ENCODE data around the gene AVP. TPM values are rescaled to one million over a fixed set of nuclear protein-coding genes. Genes with fewer than 3 reads are reported as not detected.

The AVP gene
- total and polyA plus RNA-seq, 2 of the 13 experiments (the other 11 are each of a cell fraction or from before 2014, with no cell fraction given), result 0.12 TPM; not detected in 1

DNA sequence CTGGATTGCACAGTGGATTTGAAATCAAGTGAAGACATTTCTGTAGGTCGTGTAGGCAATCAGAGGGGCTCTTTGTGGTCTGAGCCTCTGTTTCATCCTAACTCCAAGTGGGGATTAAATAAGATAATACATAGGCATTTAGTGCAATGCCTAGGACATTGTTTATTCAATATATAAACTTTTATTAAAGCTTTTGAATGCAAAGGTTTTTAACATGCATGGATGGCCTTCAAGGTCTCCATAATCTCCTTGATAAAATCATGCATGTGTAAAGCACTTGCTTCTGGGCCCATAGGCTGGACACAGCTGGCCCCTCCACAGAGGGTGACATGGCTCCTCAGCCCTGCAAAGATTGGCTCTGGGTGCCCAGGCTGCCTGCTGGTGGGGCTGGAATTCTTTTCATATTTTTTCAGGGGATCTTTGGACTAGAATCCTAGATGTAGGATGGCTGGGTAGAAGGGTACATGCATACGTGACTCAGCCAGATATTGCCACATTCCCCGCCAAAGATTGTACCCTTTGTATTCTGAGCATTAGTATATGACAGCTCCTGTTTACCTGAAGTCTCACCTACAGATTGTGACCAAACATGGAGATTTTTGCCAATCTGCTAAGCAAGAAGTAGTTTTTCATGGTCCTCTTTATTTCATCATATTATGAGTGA, 19.0 kb upstream of the AVP start (continued):
- TF ChIP-seq ZFX (CRISPR knock-in tag; IDR thresholded peaks at IDR 0.05; ENCODE audit: low read depth) (peak; percentile 67; the same call in 1 of the 2 replicates), KDM5B (CRISPR knock-in tag; IDR thresholded peaks at IDR 0.05; ENCODE audit: borderline replicate concordance) (no peak), ARNTL (CRISPR knock-in tag; IDR thresholded peaks at IDR 0.05) (peak; percentile 35; the same call in 1 of the 2 replicates), RXRA (CRISPR knock-in tag; IDR thresholded peaks at IDR 0.05) (peak; percentile 39; the same call in 1 of the 2 replicates), GTF3A (CRISPR knock-in tag; conservative IDR thresholded peaks at IDR 0.05) (no peak), PPARG (CRISPR knock-in tag; conservative IDR thresholded peaks at IDR 0.05) (peak; percentile 89), AKAP8 (CRISPR knock-in tag; IDR thresholded peaks at IDR 0.05) (no peak; the same call in 1 of the 2 replicates), MIXL1 (CRISPR knock-in tag; IDR thresholded peaks at IDR 0.05) (peak; percentile 69), FOXA3 (CRISPR knock-in tag; IDR thresholded peaks at IDR 0.05) (peak; percentile 93), ZNF678 (CRISPR knock-in tag; IDR thresholded peaks at IDR 0.05) (0 out of 2 replicates have a peak, but pooled peaks have one; percentile 49), STAG1 (CRISPR knock-in tag; IDR thresholded peaks at IDR 0.05) (peak; percentile 41), BRCA1 (CRISPR knock-in tag; IDR thresholded peaks at IDR 0.05) (no peak), TEAD3 (CRISPR knock-in tag; optimal IDR thresholded peaks at IDR 0.05; ENCODE audit: borderline replicate concordance) (peak; percentile 99), ZNF589 (CRISPR knock-in tag; conservative IDR thresholded peaks at IDR 0.05) (no peak; the same call in 1 of the 2 replicates), RFX5 (IDR thresholded peaks at IDR 0.05; ENCODE audit: low read depth, low read length) (no peak), ZNF230 (CRISPR knock-in tag; IDR thresholded peaks at IDR 0.05) (peak; percentile 64; the same call in 1 of the 2 replicates)
- TF ChIP-seq, protein P1, sequence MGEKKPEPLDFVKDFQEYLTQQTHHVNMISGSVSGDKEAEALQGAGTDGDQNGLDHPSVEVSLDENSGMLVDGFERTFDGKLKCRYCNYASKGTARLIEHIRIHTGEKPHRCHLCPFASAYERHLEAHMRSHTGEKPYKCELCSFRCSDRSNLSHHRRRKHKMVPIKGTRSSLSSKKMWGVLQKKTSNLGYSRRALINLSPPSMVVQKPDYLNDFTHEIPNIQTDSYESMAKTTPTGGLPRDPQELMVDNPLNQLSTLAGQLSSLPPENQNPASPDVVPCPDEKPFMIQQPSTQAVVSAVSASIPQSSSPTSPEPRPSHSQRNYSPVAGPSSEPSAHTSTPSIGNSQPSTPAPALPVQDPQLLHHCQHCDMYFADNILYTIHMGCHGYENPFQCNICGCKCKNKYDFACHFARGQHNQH (CRISPR knock-in tag; IDR thresholded peaks at IDR 0.05), result peak; percentile 66; the same call in 1 of the 2 replicates
- TF ChIP-seq, protein P2, sequence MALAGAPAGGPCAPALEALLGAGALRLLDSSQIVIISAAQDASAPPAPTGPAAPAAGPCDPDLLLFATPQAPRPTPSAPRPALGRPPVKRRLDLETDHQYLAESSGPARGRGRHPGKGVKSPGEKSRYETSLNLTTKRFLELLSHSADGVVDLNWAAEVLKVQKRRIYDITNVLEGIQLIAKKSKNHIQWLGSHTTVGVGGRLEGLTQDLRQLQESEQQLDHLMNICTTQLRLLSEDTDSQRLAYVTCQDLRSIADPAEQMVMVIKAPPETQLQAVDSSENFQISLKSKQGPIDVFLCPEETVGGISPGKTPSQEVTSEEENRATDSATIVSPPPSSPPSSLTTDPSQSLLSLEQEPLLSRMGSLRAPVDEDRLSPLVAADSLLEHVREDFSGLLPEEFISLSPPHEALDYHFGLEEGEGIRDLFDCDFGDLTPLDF (CRISPR knock-in tag; IDR thresholded peaks at IDR 0.05), result peak; percentile 67; the same call in 1 of the 2 replicates
- TF ChIP-seq, protein P3, sequence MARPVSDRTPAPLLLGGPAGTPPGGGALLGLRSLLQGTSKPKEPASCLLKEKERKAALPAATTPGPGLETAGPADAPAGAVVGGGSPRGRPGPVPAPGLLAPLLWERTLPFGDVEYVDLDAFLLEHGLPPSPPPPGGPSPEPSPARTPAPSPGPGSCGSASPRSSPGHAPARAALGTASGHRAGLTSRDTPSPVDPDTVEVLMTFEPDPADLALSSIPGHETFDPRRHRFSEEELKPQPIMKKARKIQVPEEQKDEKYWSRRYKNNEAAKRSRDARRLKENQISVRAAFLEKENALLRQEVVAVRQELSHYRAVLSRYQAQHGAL (CRISPR knock-in tag; IDR thresholded peaks at IDR 0.05; ENCODE audit: not compliant biosample characterization), result no peak
- TF ChIP-seq, protein P4, sequence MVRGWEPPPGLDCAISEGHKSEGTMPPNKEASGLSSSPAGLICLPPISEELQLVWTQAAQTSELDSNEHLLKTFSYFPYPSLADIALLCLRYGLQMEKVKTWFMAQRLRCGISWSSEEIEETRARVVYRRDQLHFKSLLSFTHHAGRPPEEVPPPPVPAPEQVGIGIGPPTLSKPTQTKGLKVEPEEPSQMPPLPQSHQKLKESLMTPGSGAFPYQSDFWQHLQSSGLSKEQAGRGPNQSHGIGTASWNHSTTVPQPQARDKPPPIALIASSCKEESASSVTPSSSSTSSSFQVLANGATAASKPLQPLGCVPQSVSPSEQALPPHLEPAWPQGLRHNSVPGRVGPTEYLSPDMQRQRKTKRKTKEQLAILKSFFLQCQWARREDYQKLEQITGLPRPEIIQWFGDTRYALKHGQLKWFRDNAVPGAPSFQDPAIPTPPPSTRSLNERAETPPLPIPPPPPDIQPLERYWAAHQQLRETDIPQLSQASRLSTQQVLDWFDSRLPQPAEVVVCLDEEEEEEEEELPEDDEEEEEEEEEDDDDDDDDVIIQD (CRISPR knock-in tag; IDR thresholded peaks at IDR 0.05; ENCODE audit: low read depth), result peak; percentile 89
- TF ChIP-seq, protein P5, sequence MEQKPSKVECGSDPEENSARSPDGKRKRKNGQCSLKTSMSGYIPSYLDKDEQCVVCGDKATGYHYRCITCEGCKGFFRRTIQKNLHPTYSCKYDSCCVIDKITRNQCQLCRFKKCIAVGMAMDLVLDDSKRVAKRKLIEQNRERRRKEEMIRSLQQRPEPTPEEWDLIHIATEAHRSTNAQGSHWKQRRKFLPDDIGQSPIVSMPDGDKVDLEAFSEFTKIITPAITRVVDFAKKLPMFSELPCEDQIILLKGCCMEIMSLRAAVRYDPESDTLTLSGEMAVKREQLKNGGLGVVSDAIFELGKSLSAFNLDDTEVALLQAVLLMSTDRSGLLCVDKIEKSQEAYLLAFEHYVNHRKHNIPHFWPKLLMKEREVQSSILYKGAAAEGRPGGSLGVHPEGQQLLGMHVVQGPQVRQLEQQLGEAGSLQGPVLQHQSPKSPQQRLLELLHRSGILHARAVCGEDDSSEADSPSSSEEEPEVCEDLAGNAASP (CRISPR knock-in tag; IDR thresholded peaks at IDR 0.05; ENCODE audit: borderline replicate concordance), result peak; percentile 56; the same call in 1 of the 2 replicates
- TF ChIP-seq, protein P6, sequence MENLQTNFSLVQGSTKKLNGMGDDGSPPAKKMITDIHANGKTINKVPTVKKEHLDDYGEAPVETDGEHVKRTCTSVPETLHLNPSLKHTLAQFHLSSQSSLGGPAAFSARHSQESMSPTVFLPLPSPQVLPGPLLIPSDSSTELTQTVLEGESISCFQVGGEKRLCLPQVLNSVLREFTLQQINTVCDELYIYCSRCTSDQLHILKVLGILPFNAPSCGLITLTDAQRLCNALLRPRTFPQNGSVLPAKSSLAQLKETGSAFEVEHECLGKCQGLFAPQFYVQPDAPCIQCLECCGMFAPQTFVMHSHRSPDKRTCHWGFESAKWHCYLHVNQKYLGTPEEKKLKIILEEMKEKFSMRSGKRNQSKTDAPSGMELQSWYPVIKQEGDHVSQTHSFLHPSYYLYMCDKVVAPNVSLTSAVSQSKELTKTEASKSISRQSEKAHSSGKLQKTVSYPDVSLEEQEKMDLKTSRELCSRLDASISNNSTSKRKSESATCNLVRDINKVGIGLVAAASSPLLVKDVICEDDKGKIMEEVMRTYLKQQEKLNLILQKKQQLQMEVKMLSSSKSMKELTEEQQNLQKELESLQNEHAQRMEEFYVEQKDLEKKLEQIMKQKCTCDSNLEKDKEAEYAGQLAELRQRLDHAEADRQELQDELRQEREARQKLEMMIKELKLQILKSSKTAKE (CRISPR knock-in tag; IDR thresholded peaks at IDR 0.05; ENCODE audit: borderline replicate concordance), result no peak

Data from HepG2 (cell line).